Type B pancreatic cell (in vitro differentiated cells): ENCODE results near the gene NCOA4. TPM values are rescaled to one million over a fixed set of nuclear protein-coding genes. Genes with fewer than 3 reads are reported as not detected.
A peak's percentile ranks its signal among the peaks of the same experiment; 100 is the strongest.

Source experiments
- DNase-seq: peaks from one replicate; pipeline ENCODE4 v3.0.0; 2021; ENCODE audit warnings: mixed read lengths; ENCODE audit not compliant: unreplicated experiment; ENCODE audit errors: extremely low spot score
- H3K27ac Mint-ChIP-seq: 2 replicates; pipeline ENCODE4 v1.8.0; 2021; ENCODE audit warnings: mild to moderate bottlenecking, mixed read lengths
- H3K27me3 Mint-ChIP-seq: 2 replicates; pipeline ENCODE4 v1.8.0; 2021; ENCODE audit warnings: mixed read lengths
- H3K36me3 Mint-ChIP-seq: 2 replicates; pipeline ENCODE4 v1.8.0; 2021; ENCODE audit warnings: mixed read lengths
- H3K4me1 Mint-ChIP-seq: one replicate; pipeline ENCODE4 v1.8.0; 2021; ENCODE audit warnings: mixed read lengths; ENCODE audit not compliant: unreplicated experiment
- H3K4me3 Mint-ChIP-seq: 2 replicates; pipeline ENCODE4 v1.8.0; 2021; ENCODE audit warnings: mild to moderate bottlenecking, mixed read lengths
- H3K9me3 Mint-ChIP-seq: 2 replicates; pipeline ENCODE4 v1.8.0; 2021; ENCODE audit warnings: mixed read lengths
- total RNA-seq: library from RNA; stranded (reverse); gene quantifications from 2 replicates; pipeline ENCODE4 v1.2.1, GENCODE V29; 2021; ENCODE audit warnings: low replicate concordance
- TF ChIP-seq, protein P1 (sequence below): fragments of 200-600 bp; sonication (generic); conservative IDR thresholded peaks from 2 replicates; pipeline ENCODE4 v1.5.0; 2021; ENCODE audit warnings: antibody characterized with exemption, mild to moderate bottlenecking

NCOA4 gene
- total RNA-seq, 1 donor from 2014 or later, result 105 TPM

DNA sequence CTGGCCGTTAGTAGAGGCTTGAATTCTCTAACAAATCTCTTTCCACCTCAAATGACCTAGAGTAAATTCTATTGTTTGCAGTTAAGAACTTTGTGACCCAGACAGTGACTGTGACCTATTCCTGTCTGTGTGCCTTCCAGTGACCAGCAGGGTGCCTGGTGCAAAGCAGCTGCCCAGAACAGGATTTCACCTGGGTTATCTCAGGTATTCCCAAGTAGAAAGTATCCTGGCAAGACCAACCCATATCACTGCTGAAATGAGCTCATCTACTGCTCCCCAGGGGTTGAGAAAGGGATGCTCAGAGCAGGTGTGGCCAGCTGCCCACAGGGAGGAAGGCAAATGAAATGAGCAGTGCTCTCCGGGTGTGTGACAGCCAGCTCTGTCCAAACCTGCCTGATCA lies 17.7 kb upstream of the NCOA4 start:
- TF ChIP-seq, protein P1, sequence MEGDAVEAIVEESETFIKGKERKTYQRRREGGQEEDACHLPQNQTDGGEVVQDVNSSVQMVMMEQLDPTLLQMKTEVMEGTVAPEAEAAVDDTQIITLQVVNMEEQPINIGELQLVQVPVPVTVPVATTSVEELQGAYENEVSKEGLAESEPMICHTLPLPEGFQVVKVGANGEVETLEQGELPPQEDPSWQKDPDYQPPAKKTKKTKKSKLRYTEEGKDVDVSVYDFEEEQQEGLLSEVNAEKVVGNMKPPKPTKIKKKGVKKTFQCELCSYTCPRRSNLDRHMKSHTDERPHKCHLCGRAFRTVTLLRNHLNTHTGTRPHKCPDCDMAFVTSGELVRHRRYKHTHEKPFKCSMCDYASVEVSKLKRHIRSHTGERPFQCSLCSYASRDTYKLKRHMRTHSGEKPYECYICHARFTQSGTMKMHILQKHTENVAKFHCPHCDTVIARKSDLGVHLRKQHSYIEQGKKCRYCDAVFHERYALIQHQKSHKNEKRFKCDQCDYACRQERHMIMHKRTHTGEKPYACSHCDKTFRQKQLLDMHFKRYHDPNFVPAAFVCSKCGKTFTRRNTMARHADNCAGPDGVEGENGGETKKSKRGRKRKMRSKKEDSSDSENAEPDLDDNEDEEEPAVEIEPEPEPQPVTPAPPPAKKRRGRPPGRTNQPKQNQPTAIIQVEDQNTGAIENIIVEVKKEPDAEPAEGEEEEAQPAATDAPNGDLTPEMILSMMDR, result no peak
- Mint-ChIP-seq H3K4me1 (no peaks in the 10 kb centered on the region), H3K4me3 (no peak overlapping the region), H3K36me3 (no peaks in the 10 kb centered on the region), H3K27ac (peak overlapping the region; percentile 76), H3K9me3 (no peaks in the 10 kb centered on the region), H3K27me3 (peaks cover 9% of the 10 kb centered on the region)
- DNase-seq, result no peak

DNA sequence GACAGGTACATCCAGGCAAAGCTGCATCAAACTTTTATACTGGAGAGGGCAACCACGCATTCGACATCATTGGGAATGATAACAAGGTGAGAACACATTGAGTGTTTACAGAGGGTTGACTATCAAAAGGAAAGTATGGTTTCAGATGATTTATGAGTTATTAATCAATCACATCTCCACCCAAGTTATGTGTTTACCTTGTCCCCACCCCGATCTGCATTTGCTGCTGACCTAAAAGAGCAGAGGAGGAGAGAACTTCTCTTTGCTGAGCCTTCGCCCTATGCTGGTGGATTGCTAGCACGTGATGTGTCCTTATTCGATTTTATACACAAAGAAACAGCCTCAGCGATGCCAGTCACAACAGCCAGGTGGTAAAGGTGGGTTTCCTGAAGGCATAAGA lies 15.8 kb upstream of the NCOA4 start, which contains the start of gene MSMB:
Gene MSMB (minus strand): TSS at position 9 of the 400 bp plus-strand sequence. CDS start 32 bp downstream, outside the sequence.
- Mint-ChIP-seq H3K9me3 (no peaks in the 10 kb centered on the region), H3K4me1 (no peaks in the 10 kb centered on the region), H3K27ac (no peak within 1 kb of the TSS), H3K27me3 (peaks cover 9% of the 10 kb centered on the region), H3K4me3 (no peak within 1 kb of the TSS), H3K36me3 (no peaks in the 10 kb centered on the region)
- TF ChIP-seq, protein P1, result no peak
- DNase-seq, result no peak

DNA sequence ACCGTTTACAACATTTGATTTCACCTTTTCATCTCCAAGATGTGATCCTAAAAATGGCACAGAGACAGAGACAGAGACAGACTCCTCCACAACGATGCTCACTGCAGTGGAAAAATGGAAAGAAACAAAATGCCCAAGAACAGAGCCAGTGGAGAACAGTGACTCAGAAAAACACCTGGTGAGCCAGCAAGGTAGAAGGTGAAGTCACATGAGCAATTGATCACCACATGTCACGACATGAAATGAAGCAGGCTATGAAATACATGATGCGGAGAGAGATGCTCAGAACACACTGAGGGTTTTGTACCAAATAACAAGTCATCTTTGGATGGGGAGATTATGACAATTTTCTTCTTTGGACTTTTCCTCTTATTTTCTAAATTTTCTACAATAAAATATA lies 12.1 kb upstream of the NCOA4 start:
- TF ChIP-seq, protein P1, result no peak
- H3K4me3 Mint-ChIP-seq, result no peak overlapping the region
- H3K27me3 Mint-ChIP-seq, result peaks cover 13% of the 10 kb centered on the region
- H3K36me3 Mint-ChIP-seq, result no peaks in the 10 kb centered on the region
- H3K4me1 Mint-ChIP-seq, result no peaks in the 10 kb centered on the region
- DNase-seq, result no peak
- no peaks in the 10 kb centered on the region for H3K9me3 Mint-ChIP-seq
- no peak overlapping the region for H3K27ac Mint-ChIP-seq

DNA sequence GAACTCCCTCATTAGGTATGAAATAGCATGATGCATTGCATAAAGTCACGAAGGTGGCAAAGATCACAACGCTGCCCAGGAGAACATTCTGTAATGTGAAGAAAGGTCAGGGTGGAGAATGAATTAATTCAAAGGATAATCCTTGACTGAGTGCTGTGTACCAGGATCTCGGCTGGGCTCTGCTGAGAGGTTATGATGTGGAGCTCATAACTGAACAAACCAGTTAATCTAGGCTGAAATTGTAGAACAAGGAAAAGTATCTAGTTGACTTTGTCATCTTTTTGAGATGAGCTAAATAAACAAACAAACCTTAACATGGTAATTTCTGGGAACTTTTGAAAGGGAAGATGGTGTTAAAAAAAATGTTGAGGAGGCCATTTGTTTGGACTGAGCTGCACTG lies 9.6 kb upstream of the NCOA4 start:
- H3K4me1 Mint-ChIP-seq, result no peaks in the 10 kb centered on the region
- no peak for DNase-seq
- no peaks in the 10 kb centered on the region for H3K9me3 Mint-ChIP-seq
- no peaks in the 10 kb centered on the region for H3K36me3 Mint-ChIP-seq
- TF ChIP-seq, protein P1, result no peak
- H3K27me3 Mint-ChIP-seq, result peaks cover 7% of the 10 kb centered on the region
- peak overlapping the region; percentile 39 for H3K27ac Mint-ChIP-seq
- peak overlapping the region; percentile 11 for H3K4me3 Mint-ChIP-seq

DNA sequence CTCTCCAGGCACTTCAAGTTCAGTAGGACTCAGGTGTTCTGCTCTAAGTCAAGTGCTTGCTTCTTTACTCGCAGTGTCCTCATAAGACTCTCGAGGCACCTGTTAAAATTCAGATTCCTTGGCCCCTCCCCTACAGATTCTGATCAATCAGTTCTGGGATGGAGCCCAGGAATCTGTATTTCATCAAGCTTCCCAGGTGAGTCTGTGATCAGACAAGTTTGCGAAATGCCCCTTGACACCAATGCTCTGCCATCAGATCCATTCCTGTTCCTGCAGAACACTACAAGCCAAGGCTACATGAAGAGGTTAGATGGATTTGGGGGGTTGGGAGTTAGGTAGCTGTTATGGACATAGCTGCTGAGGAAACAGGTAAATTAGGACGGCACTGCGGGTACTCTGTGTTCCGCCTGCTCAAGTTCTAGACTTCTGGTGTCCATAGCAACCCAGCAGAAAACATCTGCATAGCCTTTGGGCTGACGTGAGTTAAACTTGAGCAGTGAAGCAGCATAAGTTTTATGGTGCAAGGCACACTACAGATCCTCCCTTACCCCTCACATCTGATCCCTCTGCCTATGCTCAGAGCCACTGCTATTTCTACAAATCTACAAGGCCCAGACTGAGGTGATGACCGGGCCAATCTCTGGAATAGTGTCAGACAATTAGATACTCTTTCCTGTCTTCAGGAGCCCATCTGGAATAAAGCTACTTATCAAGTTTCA lies 6.8 kb upstream of the NCOA4 start:
- Mint-ChIP-seq H3K27ac (no peak overlapping the region), H3K36me3 (no peaks in the 10 kb centered on the region), H3K27me3 (peaks cover 4% of the 10 kb centered on the region), H3K4me1 (no peaks in the 10 kb centered on the region), H3K4me3 (no peak overlapping the region), H3K9me3 (no peaks in the 10 kb centered on the region)
- TF ChIP-seq, protein P1, result no peak
- DNase-seq, result no peak
